HG03457 (cell line): ENCODE data around the gene AGAP2.

Experiments
- ATAC-seq: cut with Tn5 transposase; IDR thresholded peaks from one replicate; pipeline ENCODE4 v1.9.1; 2021; ENCODE audit warnings: moderate number of reproducible peaks; ENCODE audit not compliant: unreplicated experiment

AGAP2 gene

GRCh38 chr12:57754411-57755193, 16.1 kb upstream of the AGAP2 start, which contains the start of gene MARCHF9:
TSS of gene MARCHF9 (plus strand) at chr12:57755103. CDS start at chr12:57755529, 426 bp downstream.
- no peak for ATAC-seq

- ATAC-seq = no peak
Measured at GRCh38 chr12:57753756-57754337, 15.3 kb upstream of the AGAP2 start.

- ATAC-seq = no peak
Measured at GRCh38 chr12:57752668-57753000, 14.1 kb upstream of the AGAP2 start.

- ATAC-seq = peak; percentile 60
Measured at GRCh38 chr12:57751788-57752667, 13.5 kb upstream of the AGAP2 start, which contains the start of gene CDK4. TSS of gene CDK4 (minus strand) at chr12:57752310. CDS start at chr12:57751717, 593 bp downstream.

- ATAC-seq = no peak
Measured at GRCh38 chr12:57751432-57751787, 12.9 kb upstream of the AGAP2 start.

- ATAC-seq = no peak
Measured at GRCh38 chr12:57750561-57751431, 12.3 kb upstream of the AGAP2 start.

GRCh38 chr12:57749061-57749460, 10.5 kb upstream of the AGAP2 start:
- no peak for ATAC-seq

GRCh38 chr12:57746025-57746424, 7.5 kb upstream of the AGAP2 start:
- no peak for ATAC-seq

GRCh38 chr12:57745485-57745881, 6.9 kb upstream of the AGAP2 start:
- ATAC-seq = no peak

- peak; percentile 66 for ATAC-seq
Measured at GRCh38 chr12:57744777-57745484, 6.4 kb upstream of the AGAP2 start, which contains the start of gene TSPAN31. TSS of gene TSPAN31 (plus strand) at chr12:57745039. CDS start at chr12:57745155, 116 bp downstream.

- peak; percentile 32 for ATAC-seq
Measured at GRCh38 chr12:57744194-57744776, 5.7 kb upstream of the AGAP2 start.

- ATAC-seq = no peak
Measured at GRCh38 chr12:57743769-57744168, 5.2 kb upstream of the AGAP2 start.

GRCh38 chr12:57741844-57742738, 3.5 kb upstream of the AGAP2 start:
- ATAC-seq = peak; percentile 51

GRCh38 chr12:57741413-57741789, 2.9 kb upstream of the AGAP2 start:
- ATAC-seq = no peak

- peak; percentile 41 for ATAC-seq
Measured at GRCh38 chr12:57740656-57741412, 2.3 kb upstream of the AGAP2 start.

GRCh38 chr12:57739914-57740538, 1.5 kb upstream of the AGAP2 start:
- no peak for ATAC-seq

GRCh38 chr12:57739387-57739786, 845 bp upstream of the AGAP2 start:
- no peak for ATAC-seq
